ENCODE measurements around the gene FBXO44. TPM values are rescaled to one million over a fixed set of nuclear protein-coding genes. Genes with fewer than 3 reads are reported as not detected.

Gene FBXO44
- total RNA-seq, 2 donors from 2014 or later = 29.1 to 39.1 TPM

DNA sequence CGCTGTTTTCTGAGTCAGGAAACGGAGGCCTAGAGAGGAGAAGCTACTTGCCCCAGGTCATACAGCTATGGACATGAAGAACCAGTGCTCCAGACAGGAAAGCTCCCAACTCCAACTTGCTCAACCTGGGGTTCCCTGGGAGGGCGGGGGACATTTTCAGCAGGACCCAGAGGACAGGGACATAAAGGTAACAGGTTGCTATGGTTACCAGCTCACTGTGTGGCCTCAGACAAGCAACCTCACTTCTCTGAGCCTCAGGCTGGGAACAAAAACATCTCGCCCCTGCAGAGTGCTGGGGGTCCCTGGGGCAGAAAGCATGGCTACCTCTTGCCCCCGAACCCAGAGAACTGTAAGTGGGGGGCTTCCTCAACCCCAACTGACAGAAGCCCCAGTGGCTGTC, 16.6 kb upstream of the FBXO44 start:
- Mint-ChIP-seq H3K27me3 (ENCODE audit: insufficient read depth) (peaks cover 4% of the 10 kb centered on the region), H3K9me3 (peaks cover 2% of the 10 kb centered on the region), H3K4me3 (no peak overlapping the region), H3K27ac (no peak overlapping the region), H3K36me3 (ENCODE audit: low read depth) (no peaks in the 10 kb centered on the region), H3K4me1 (peaks cover 4% of the 10 kb centered on the region)
- H3K9ac ChIP-seq (ENCODE audit: extremely low read depth, low read length, poor library complexity, severe bottlenecking) = no peak overlapping the region
- no peak for DNase-seq
- no peaks in the 10 kb centered on the region for H3K9me3 ChIP-seq (ENCODE audit: control insufficient read depth, low read length)
- H3K27ac ChIP-seq (ENCODE audit: low read depth, low read length) = no peak overlapping the region
- no peaks in the 10 kb centered on the region for H3K4me1 ChIP-seq (ENCODE audit: control insufficient read depth, insufficient read depth, low read length)
- no peaks in the 10 kb centered on the region for H3K27me3 ChIP-seq (ENCODE audit: control insufficient read depth, insufficient read depth, low read length, poor library complexity, severe bottlenecking)
- H3K36me3 ChIP-seq (ENCODE audit: control insufficient read depth, insufficient read depth, low read length) = no peaks in the 10 kb centered on the region
- TF ChIP-seq, protein P1, sequence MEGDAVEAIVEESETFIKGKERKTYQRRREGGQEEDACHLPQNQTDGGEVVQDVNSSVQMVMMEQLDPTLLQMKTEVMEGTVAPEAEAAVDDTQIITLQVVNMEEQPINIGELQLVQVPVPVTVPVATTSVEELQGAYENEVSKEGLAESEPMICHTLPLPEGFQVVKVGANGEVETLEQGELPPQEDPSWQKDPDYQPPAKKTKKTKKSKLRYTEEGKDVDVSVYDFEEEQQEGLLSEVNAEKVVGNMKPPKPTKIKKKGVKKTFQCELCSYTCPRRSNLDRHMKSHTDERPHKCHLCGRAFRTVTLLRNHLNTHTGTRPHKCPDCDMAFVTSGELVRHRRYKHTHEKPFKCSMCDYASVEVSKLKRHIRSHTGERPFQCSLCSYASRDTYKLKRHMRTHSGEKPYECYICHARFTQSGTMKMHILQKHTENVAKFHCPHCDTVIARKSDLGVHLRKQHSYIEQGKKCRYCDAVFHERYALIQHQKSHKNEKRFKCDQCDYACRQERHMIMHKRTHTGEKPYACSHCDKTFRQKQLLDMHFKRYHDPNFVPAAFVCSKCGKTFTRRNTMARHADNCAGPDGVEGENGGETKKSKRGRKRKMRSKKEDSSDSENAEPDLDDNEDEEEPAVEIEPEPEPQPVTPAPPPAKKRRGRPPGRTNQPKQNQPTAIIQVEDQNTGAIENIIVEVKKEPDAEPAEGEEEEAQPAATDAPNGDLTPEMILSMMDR (conservative IDR thresholded peaks at IDR 0.05) = no peak
- 67 to 77% methylated on average over 5 of the region's 5 CpGs for WGBS, 2 experiments (ENCODE audit: insufficient coverage in 1 of 2, insufficient read length in 1 of 2)
- no peak overlapping the region for H3K4me3 ChIP-seq (ENCODE audit: low read length)

DNA sequence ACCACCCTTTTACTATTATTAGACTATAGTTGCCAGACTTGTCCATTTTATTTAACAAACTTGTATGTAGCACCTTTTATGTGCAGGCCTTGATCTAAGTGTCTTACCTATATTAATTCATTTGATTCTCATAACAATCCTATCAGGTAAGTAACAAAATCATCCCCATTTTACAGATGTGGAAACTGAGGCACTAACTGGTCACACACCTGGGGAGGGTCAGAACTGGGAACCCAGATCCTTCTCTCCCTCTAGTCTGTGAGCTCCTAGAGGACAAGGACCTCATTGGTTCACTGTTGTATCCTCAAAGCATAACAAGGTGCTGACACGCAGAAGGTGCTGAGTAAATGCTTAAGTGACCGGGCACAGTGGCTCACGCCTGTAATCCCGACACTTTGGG, 15.3 kb upstream of the FBXO44 start:
- H3K36me3 ChIP-seq (ENCODE audit: control insufficient read depth, insufficient read depth, low read length) = no peaks in the 10 kb centered on the region
- H3K9ac ChIP-seq (ENCODE audit: extremely low read depth, low read length, poor library complexity, severe bottlenecking) = no peak overlapping the region
- Mint-ChIP-seq H3K27me3 (ENCODE audit: insufficient read depth) (peaks cover 4% of the 10 kb centered on the region), H3K9me3 (peaks cover 2% of the 10 kb centered on the region), H3K4me3 (no peak overlapping the region), H3K27ac (no peak overlapping the region), H3K36me3 (ENCODE audit: low read depth) (no peaks in the 10 kb centered on the region), H3K4me1 (peaks cover 4% of the 10 kb centered on the region)
- no peak overlapping the region for H3K4me3 ChIP-seq (ENCODE audit: low read length)
- H3K4me1 ChIP-seq (ENCODE audit: control insufficient read depth, insufficient read depth, low read length) = no peaks in the 10 kb centered on the region
- no peaks in the 10 kb centered on the region for H3K27me3 ChIP-seq (ENCODE audit: control insufficient read depth, insufficient read depth, low read length, poor library complexity, severe bottlenecking)
- WGBS, 2 experiments (ENCODE audit: insufficient coverage in 1 of 2, insufficient read length in 1 of 2) = 77 to 89% methylated on average over 4 of the region's 4 CpGs
- TF ChIP-seq, protein P1 (conservative IDR thresholded peaks at IDR 0.05) = no peak
- H3K27ac ChIP-seq (ENCODE audit: low read depth, low read length) = no peak overlapping the region
- DNase-seq = no peak
- H3K9me3 ChIP-seq (ENCODE audit: control insufficient read depth, low read length) = no peaks in the 10 kb centered on the region

DNA sequence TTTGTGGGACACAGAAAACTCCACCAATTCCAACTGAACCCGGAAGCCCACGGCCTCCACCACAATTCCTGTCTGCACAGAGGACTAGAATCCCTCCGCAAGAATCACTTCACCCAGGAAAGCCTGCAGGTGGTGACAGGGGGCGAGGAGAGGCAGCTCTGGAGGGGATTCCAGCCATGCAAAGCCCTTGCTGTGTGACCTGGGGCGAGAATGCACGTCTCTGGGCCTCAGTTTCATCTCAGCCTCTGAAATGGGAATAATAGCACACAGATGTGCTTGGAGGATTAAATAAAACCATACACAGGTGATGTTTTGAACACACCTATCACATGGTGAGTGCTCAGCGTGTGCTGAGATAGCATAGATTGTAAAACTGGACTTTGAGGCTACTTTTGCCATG, 14.6 kb upstream of the FBXO44 start:
- no peaks in the 10 kb centered on the region for H3K36me3 Mint-ChIP-seq (ENCODE audit: low read depth)
- peaks cover 4% of the 10 kb centered on the region for H3K27me3 Mint-ChIP-seq (ENCODE audit: insufficient read depth)
- TF ChIP-seq, protein P1 (conservative IDR thresholded peaks at IDR 0.05) = no peak
- Histone ChIP-seq H3K4me1 (ENCODE audit: control insufficient read depth, insufficient read depth, low read length) (no peaks in the 10 kb centered on the region), H3K9ac (ENCODE audit: extremely low read depth, low read length, poor library complexity, severe bottlenecking) (no peak overlapping the region), H3K27ac (ENCODE audit: low read depth, low read length) (no peak overlapping the region), H3K9me3 (ENCODE audit: control insufficient read depth, low read length) (no peaks in the 10 kb centered on the region), H3K4me3 (ENCODE audit: low read length) (no peak overlapping the region), H3K36me3 (ENCODE audit: control insufficient read depth, insufficient read depth, low read length) (no peaks in the 10 kb centered on the region), H3K27me3 (ENCODE audit: control insufficient read depth, insufficient read depth, low read length, poor library complexity, severe bottlenecking) (no peaks in the 10 kb centered on the region)
- no peak overlapping the region for H3K27ac Mint-ChIP-seq
- no peak overlapping the region for H3K4me3 Mint-ChIP-seq
- H3K9me3 Mint-ChIP-seq = peaks cover 2% of the 10 kb centered on the region
- H3K4me1 Mint-ChIP-seq = peaks cover 4% of the 10 kb centered on the region
- DNase-seq = no peak
- WGBS, 2 experiments (ENCODE audit: insufficient coverage in 1 of 2, insufficient read length in 1 of 2) = 83 to 95% methylated on average over 3 to 7 of the region's 7 CpGs
